Spleen (tissue), 11 donors: ENCODE results near the gene CCDC141. TPM values are rescaled to one million over a fixed set of nuclear protein-coding genes. Genes with fewer than 3 reads are reported as not detected.

Experiments used
- DNase-seq: peaks from one replicate; pipeline ENCODE4 v3.0.0-alpha.2; 2020
- H3K27ac ChIP-seq, 8 donors: fragments of 200-600 bp; sonication (generic) in 7 of 8; 1 replicate in 4 of 8; 2 replicates in 4 of 8; pipeline versions ENCODE4 v1.5.0 to v1.8.0; 2016 to 2021; ENCODE audit warnings: inconsistent platforms in 4 of 8, mild to moderate bottlenecking in 4 of 8, moderate library complexity in 1 of 8
- H3K27me3 ChIP-seq, 7 donors: fragments of 200-600 bp; sonication (generic) in 6 of 7; replicated peaks in 1 of 7; 1 replicate in 4 of 7; 2 replicates in 3 of 7; pipeline versions ENCODE4 v1.5.0 to v1.8.0; 2016 to 2021; ENCODE audit warnings: inconsistent platforms in 3 of 7, mild to moderate bottlenecking in 1 of 7
- H3K36me3 ChIP-seq, 6 donors: fragments of 200-600 bp; sonication (generic) in 5 of 6; 1 replicate in 4 of 6; 2 replicates in 2 of 6; pipeline versions ENCODE4 v1.5.0 to v1.8.0; 2016 to 2021; ENCODE audit warnings: inconsistent platforms in 2 of 6
- H3K4me1 ChIP-seq, 6 donors: fragments of 200-600 bp; sonication (generic) in 5 of 6; 1 replicate in 3 of 6; 2 replicates in 3 of 6; pipeline versions ENCODE4 v1.5.0 to v1.8.0; 2016 to 2021; ENCODE audit warnings: inconsistent platforms in 3 of 6
- H3K4me3 ChIP-seq, 8 donors: fragments of 200-600 bp; sonication (generic) in 7 of 8; 1 replicate in 4 of 8; 2 replicates in 4 of 8; pipeline versions ENCODE4 v1.5.0 to v1.8.0; 2016 to 2021; ENCODE audit warnings: inconsistent platforms in 4 of 8, mild to moderate bottlenecking in 4 of 8, moderate library complexity in 2 of 8
- H3K9me3 ChIP-seq, 8 donors: fragments of 200-600 bp; sonication (generic) in 7 of 8; 1 replicate in 4 of 8; 2 replicates in 4 of 8; pipeline versions ENCODE4 v1.5.0 to v1.8.0; 2016 to 2021; ENCODE audit warnings: inconsistent platforms in 4 of 8
- POLR2A ChIP-seq, 3 donors: fragments of 450-650 bp; IDR thresholded peaks; one replicate each; pipeline ENCODE4 v1.5.1; 2017; ENCODE audit warnings: antibody characterized with exemption in 3 of 3, mild to moderate bottlenecking in 1 of 3
- POLR2AphosphoS5 ChIP-seq, 3 donors: sonication (generic); formaldehyde crosslinking; IDR thresholded peaks; one replicate each; pipeline ENCODE4 v1.5.1; 2017; ENCODE audit warnings: antibody characterized with exemption in 3 of 3
- WGBS, 5 donors: extraction: QIAGEN DNeasy Blood & Tissue Kit in 3 of 5; methylation state at CpG; one replicate each; pipeline versions ENCODE4 v1.1.5 to v1.1.7; 2013 to 2018; 5-methylcytosine and 5-hydroxymethylcytosine counted together
- intact Hi-C: fragments of 100-400 bp; cut with DNase I; formaldehyde crosslinking; loops from one replicate; pipeline ENCODE4 v1.15.0; 2023; ENCODE audit warnings: low total_unique reads
- polyA plus RNA-seq, 3 donors: library from polyadenylated mRNA; stranded (reverse); fragments of 200-250 nt; gene quantifications; one replicate each; pipeline ENCODE4 v1.2.1, GENCODE V29; 2013
- total RNA-seq, 7 donors: library from RNA; depleted of rRNA in 3 of 7; stranded (reverse); fragments of >200 nt in 3 of 7; fragmentation: NEBNext Ultra II Directional in 4 of 7; extraction: Animal tissue kit (Norgen Biotek cat#: 25700) in 4 of 7; gene quantifications; one replicate each; pipeline versions ENCODE4 v1.1.0 to v1.2.1, GENCODE V29; 2016 to 2021
- TF ChIP-seq, protein P1 (sequence below), 11 experiments: fragments of 200-600 bp in 7 of 11; fragments of 450-650 bp in 4 of 11; sonication (generic) in 4 of 11; IDR thresholded peaks in 8 of 11; conservative IDR thresholded peaks in 3 of 11; 1 replicate in 7 of 11; 2 replicates in 4 of 11; pipeline versions ENCODE4 v1.4.0 to v1.8.0; 2016 to 2021; ENCODE audit warnings: antibody characterized with exemption in 11 of 11, inconsistent platforms in 4 of 11, mild to moderate bottlenecking in 1 of 11
- donor health status: healthy with polysubstance abuse.
- donor health status: DM: no; HTN: no; CAD: no; lungs with moderate emphysema.
- donor health status: DM: no; HTN: no; CAD: no.
- donor health status: Bipolar disorder and iron deficiency.
- donor health status: healthy.
- donor health status: DM: no; HTN: no; CAD: no.
- donor health status: DM: yes; HTN: yes; CAD: no.

CCDC141 gene
- total and polyA plus RNA-seq, 10 donors = 0.29 to 21.3 (median 11.4) TPM

DNA sequence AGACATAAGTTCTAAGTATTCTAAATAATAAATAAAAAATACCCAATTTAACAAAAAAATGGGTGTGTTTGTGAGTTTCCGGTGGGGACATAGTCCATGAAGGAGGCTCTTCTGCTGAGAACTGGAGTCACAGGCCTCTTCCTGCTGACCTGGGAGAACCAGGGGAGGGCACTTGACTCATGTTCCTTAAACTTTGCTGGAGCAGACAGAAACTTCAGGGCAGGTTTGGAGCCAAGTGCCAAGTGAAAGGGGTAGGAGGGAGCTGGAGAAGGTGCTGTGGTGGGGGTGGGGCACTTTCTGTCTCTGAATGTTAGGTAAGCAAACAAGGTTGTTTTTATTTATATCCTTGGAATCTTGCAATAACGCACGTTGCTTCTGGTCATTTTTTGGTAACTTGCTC is 163.9 kb downstream of the CCDC141 start:
- no peak for DNase-seq
- TF ChIP-seq POLR2A (IDR thresholded peaks at IDR 0.05) = no peak
- TF ChIP-seq, protein P1, sequence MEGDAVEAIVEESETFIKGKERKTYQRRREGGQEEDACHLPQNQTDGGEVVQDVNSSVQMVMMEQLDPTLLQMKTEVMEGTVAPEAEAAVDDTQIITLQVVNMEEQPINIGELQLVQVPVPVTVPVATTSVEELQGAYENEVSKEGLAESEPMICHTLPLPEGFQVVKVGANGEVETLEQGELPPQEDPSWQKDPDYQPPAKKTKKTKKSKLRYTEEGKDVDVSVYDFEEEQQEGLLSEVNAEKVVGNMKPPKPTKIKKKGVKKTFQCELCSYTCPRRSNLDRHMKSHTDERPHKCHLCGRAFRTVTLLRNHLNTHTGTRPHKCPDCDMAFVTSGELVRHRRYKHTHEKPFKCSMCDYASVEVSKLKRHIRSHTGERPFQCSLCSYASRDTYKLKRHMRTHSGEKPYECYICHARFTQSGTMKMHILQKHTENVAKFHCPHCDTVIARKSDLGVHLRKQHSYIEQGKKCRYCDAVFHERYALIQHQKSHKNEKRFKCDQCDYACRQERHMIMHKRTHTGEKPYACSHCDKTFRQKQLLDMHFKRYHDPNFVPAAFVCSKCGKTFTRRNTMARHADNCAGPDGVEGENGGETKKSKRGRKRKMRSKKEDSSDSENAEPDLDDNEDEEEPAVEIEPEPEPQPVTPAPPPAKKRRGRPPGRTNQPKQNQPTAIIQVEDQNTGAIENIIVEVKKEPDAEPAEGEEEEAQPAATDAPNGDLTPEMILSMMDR (IDR thresholded peaks at IDR 0.05 in 8 of 11, conservative IDR thresholded peaks at IDR 0.05 in 3 of 11) = no peak
- TF ChIP-seq POLR2AphosphoS5 (IDR thresholded peaks at IDR 0.05) = no peak
- Histone ChIP-seq H3K9me3 (no peaks in the 10 kb centered on the region), H3K36me3 (no peaks in the 10 kb centered on the region), H3K4me3 (no peak overlapping the region), H3K4me1 (no peaks in the 10 kb centered on the region), H3K27ac (no peak overlapping the region), H3K27me3 (no peaks in the 10 kb centered on the region)
- 75 to 90% (median 81%) methylated on average over 3 of the region's 3 CpGs for WGBS, 5 donors
- intact Hi-C loops = no loop called here

DNA sequence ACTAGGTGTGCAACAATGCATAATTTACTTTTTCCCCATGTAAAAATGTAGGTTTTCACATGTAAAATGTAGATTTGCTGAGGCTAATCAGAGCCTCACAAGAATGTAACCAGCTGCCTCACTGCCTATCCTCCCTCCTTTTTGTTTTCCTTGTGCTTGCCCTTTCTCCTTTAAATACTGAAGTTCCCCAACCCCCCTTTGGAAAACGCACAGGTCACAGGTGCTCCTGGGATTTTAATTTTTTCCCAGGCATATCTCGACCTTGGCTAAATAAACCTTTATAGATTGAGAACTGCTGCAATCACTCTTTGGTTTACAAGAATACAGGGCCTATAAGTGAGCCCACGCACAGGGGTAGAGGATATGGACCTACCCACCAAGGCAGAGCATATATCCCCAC is 165.5 kb downstream of the CCDC141 start:
- H3K9me3 ChIP-seq = no peaks in the 10 kb centered on the region
- H3K4me1 ChIP-seq = no peaks in the 10 kb centered on the region
- TF ChIP-seq POLR2A (IDR thresholded peaks at IDR 0.05) (no peak), POLR2AphosphoS5 (IDR thresholded peaks at IDR 0.05) (no peak)
- TF ChIP-seq, protein P1 (IDR thresholded peaks at IDR 0.05 in 8 of 11, conservative IDR thresholded peaks at IDR 0.05 in 3 of 11) = no peak
- H3K4me3 ChIP-seq = no peak overlapping the region
- intact Hi-C loops = no loop called here
- H3K27me3 ChIP-seq = no peaks in the 10 kb centered on the region
- no peak overlapping the region for H3K27ac ChIP-seq
- no peak for DNase-seq
- H3K36me3 ChIP-seq = no peaks in the 10 kb centered on the region
- 70 to 97% (median 92%) methylated on average over 3 of the region's 3 CpGs for WGBS, 5 donors

DNA sequence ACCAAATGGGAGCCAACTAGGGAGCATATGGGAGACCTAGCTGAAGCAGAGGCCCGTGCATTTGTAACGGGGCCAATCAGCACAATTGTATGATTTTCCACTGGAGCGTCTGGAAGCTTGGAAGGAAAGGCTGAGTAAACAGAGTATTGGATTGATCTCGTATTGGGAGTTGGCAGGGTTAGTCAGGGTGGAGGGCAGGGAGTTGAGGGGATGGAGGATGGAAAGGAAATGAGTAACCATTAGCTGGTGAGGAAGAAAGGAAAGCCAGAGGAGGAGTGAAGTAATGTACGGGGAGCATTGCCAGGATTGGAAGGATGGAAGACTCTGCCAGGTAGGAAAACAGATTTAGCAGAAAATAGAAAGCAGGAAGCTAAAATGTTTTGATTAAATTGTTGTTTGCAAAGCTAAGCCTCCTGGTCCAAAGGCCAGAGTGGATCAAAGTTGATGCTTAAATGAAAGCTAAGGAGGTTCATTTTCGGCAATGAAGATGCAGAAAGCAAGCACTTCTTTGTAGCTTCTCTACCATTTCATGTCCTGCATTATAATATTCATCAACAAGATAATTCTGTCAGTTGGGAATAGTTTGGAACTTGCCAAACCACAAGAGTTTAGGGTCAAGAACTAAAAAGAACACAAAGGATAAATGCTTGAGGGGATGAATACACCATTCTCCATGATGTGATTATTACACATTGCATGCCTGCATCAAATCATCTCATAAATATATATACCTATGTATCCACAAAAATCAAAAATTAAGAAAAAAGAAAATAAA is 167.1 kb downstream of the CCDC141 start:
- Histone ChIP-seq H3K27me3 (no peaks in the 10 kb centered on the region), H3K36me3 (no peaks in the 10 kb centered on the region), H3K4me1 (no peaks in the 10 kb centered on the region), H3K9me3 (no peaks in the 10 kb centered on the region), H3K4me3 (no peak overlapping the region), H3K27ac (no peak overlapping the region)
- intact Hi-C loops = no loop called here
- WGBS, 5 donors = 81 to 90% (median 85%) methylated on average over 6 of the region's 6 CpGs
- no peak for TF ChIP-seq POLR2A (IDR thresholded peaks at IDR 0.05)
- TF ChIP-seq, protein P1 (IDR thresholded peaks at IDR 0.05 in 8 of 11, conservative IDR thresholded peaks at IDR 0.05 in 3 of 11) = no peak
- no peak for TF ChIP-seq POLR2AphosphoS5 (IDR thresholded peaks at IDR 0.05)
- no peak for DNase-seq

DNA sequence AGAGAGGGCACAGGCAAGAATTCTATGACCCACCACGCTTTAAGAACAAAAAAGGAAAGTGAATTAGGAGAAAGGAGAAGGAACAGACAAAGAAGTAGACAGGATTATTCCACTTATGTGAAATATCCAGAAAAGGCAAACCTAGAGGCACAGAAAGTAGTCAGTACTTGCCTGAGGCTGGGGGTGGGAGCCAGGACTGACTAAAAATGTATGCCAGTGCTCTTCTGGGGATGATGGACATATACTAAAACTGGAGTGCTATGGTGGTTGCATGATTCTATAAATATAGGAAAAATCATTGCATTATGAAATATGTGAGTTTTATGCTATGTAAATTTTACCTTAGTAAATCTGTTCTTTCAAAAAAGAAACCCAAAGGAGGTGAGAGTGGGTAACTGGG is 168.9 kb downstream of the CCDC141 start:
- H3K36me3 ChIP-seq = no peaks in the 10 kb centered on the region
- H3K27me3 ChIP-seq = no peaks in the 10 kb centered on the region
- intact Hi-C loops = no loop called here

More for the DNA sequence above, 168.9 kb downstream of the CCDC141 start:
- H3K4me1 ChIP-seq = no peaks in the 10 kb centered on the region
- H3K9me3 ChIP-seq = no peaks in the 10 kb centered on the region
- TF ChIP-seq, protein P1 (IDR thresholded peaks at IDR 0.05 in 8 of 11, conservative IDR thresholded peaks at IDR 0.05 in 3 of 11) = no peak
- TF ChIP-seq POLR2AphosphoS5 (IDR thresholded peaks at IDR 0.05) (no peak), POLR2A (IDR thresholded peaks at IDR 0.05) (no peak)
- H3K4me3 ChIP-seq = no peak overlapping the region
- no peak for DNase-seq
- no peak overlapping the region for H3K27ac ChIP-seq
- WGBS, 5 donors = 83 to 93% (median 85%) methylated on average over 1 of the region's 1 CpG
